Fibroblast of villous mesenchyme (primary cell): ENCODE measurements around the gene ARHGEF17. TPM values are rescaled to one million over a fixed set of nuclear protein-coding genes. Genes with fewer than 3 reads are reported as not detected.

Source experiments
- DNase-seq: peaks from one replicate; pipeline ENCODE4 v3.0.0-alpha.2; 2010; ENCODE audit warnings: low read depth
- H3K4me3 ChIP-seq: 2 replicates; pipeline ENCODE4 v1.5.1; 2011; ENCODE audit warnings: low read depth, mild to moderate bottlenecking, low read length
- CTCF ChIP-seq: IDR thresholded peaks from 2 replicates; pipeline ENCODE4 v1.5.1; 2012; ENCODE audit warnings: low read depth, mild to moderate bottlenecking, low read length; ENCODE audit not compliant: insufficient read depth
- total RNA-seq: library from RNA; depleted of rRNA; stranded (reverse); fragments of >200 nt; gene quantifications from 2 replicates; pipeline ENCODE4 v1.2.3, GENCODE V29; 2012

Gene ARHGEF17
- total RNA-seq, 1 donor: 71.2 TPM

GRCh38 chr11:73281796-73282660 lies 26.0 kb upstream of the ARHGEF17 start:
- no peak for TF ChIP-seq CTCF
- DNase-seq: no peak
- no peak overlapping the region for H3K4me3 ChIP-seq

- H3K4me3 ChIP-seq: no peak overlapping the region
- no peak for TF ChIP-seq CTCF
- no peak for DNase-seq
Observed at GRCh38 chr11:73283276-73284000, 24.6 kb upstream of the ARHGEF17 start.

GRCh38 chr11:73284106-73284505 lies 24.0 kb upstream of the ARHGEF17 start:
- no peak overlapping the region for H3K4me3 ChIP-seq
- no peak for DNase-seq
- TF ChIP-seq CTCF: no peak

- DNase-seq: no peak
- no peak overlapping the region for H3K4me3 ChIP-seq
- no peak for TF ChIP-seq CTCF
Observed at GRCh38 chr11:73285721-73286120, 22.4 kb upstream of the ARHGEF17 start.

- TF ChIP-seq CTCF: no peak
Observed at GRCh38 chr11:73286240-73286810, 21.8 kb upstream of the ARHGEF17 start.

GRCh38 chr11:73287400-73288101 lies 20.5 kb upstream of the ARHGEF17 start:
- TF ChIP-seq CTCF: no peak
- DNase-seq: no peak
- no peak overlapping the region for H3K4me3 ChIP-seq

More at GRCh38 chr11:73286240-73286810, 21.8 kb upstream of the ARHGEF17 start:
- no peak for DNase-seq
- no peak overlapping the region for H3K4me3 ChIP-seq
